HG03025 (cell line): ENCODE results near the gene SH3GL1.

ENCODE experiments used
- ATAC-seq: cut with Tn5 transposase; IDR thresholded peaks from one replicate; pipeline ENCODE4 v1.9.1; 2021; ENCODE audit warnings: mild to moderate bottlenecking, moderate library complexity; ENCODE audit not compliant: unreplicated experiment, low FRiP score

The SH3GL1 gene

DNA sequence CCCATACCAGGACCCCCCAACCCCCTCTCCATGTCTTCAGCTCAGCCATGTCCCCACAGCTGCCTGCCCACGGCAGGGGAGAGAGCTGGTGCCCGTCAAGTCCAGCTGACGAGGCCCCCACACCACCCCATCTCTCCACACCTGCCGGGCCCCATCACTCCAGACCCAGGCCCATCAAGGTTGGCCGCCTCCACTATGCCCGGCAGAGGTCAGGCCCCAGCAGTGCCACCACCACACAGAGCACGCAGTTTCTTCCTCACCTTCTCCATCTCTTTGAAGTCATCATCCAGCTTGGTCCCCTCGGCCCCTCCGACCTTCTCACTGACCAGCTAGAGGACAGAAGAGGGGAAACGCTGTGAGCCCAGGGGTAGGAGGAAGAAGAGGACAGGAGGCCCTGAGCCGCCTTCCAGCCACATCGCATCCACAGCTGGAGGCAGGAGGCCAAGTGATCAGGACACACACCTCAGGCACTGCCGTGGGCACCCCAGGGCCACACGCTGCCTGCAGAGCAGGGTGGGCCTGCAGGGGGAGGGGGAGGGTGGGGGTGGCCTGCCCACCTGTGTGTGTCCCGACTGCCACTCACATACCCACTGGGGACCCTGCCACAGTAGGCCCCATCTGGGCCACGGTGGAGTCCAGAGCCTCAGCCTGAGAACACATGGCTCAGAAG, 33.5 kb downstream of the SH3GL1 start:
- ATAC-seq, result no peak

DNA sequence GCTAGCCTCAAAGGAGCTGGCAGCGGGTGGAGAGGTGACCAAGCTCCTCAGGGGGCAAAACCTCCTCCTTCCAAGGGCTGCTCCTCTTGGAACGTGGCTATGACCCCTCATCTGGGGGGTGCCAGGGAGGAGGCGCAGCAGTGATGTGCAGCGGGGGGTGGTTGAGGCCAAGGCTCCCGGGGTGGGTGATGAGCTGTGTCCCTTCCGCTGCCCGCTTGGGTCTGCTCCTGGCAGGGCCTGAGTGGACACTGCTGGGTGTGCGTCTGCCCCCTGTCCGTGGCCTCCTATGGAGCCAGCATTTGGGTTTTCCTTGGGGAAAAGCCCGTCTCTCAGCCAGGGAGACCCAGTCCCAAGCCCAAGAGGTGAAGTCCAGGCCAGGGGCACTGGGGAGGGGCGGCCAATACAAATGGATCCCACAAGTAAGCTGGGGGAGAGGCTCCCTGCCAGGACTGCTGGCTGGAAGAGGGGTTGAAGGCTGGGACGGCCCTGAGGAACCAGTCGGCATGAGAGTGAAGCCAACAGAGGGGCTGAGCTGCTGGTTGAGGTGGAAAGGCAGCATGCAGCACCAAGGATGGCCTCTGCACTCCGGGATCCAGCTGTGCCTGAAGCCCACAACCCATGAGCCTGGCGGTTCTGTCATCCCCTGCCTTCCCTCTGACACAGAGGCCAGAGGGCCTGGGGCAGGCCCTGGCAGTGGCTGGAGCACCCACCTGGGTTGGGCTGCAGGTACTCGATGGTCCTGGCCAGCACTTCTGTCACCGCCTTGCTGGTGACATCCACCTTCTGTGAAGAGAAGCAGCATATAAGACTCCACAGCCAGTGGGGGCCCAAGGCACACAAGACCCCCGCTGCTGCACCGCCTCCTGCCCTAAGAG, 34.3 kb downstream of the SH3GL1 start:
- no peak for ATAC-seq

DNA sequence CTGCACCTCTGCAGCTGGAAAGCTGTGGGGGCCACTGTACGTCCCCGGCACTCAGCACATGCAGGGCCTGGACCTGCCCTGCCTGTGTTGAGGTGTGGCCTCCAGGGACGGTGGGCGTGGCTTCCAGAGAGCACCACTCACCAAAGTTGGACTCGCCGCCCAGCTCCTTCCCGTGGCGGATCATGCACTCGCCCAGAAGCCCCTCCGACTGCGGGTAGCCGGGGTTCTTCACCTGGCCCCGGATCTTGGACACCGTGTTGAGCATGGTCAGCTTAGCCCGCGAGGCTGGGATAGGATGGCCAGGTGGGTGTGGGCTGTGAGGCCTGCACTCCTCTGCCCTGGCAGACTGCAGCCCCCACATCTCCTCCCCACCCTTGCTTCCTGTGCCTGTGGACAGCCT, 35.0 kb downstream of the SH3GL1 start:
- no peak for ATAC-seq

DNA sequence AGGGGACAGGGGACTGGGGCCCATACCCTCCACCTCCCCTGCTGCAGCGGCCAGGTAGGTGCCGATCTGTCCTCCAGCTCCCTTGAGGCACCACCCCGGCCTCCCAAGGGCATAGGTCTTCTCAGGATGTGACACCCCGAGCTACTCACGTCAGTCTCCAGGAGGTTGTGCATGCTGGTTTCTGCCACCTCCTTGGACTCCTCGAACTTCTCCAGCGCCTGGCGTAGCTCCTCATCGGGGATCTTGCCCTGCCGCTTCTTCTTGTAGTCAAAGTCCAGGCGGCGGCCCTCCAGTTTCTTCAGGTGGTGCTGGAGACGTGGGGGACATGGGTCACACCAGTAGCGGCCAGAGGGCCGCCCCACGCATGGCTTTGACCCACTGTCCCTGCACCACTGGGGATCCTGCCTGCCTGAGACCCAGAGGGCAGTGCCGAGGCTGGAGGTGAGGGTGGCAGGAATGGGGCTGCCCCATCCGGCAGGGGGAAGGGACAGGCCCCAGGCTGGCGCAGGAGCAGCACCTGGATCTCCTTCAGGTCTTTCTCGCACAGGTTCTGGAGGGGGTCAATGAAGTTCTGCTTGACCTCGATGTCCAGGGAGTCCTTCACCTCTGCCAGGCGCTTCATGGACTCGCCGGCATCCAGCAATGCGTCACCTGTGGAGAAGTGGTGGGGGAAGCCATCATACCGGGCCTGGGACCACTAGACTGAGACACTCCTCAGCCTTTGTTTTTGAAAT, 36.6 kb downstream of the SH3GL1 start:
- ATAC-seq, result no peak

DNA sequence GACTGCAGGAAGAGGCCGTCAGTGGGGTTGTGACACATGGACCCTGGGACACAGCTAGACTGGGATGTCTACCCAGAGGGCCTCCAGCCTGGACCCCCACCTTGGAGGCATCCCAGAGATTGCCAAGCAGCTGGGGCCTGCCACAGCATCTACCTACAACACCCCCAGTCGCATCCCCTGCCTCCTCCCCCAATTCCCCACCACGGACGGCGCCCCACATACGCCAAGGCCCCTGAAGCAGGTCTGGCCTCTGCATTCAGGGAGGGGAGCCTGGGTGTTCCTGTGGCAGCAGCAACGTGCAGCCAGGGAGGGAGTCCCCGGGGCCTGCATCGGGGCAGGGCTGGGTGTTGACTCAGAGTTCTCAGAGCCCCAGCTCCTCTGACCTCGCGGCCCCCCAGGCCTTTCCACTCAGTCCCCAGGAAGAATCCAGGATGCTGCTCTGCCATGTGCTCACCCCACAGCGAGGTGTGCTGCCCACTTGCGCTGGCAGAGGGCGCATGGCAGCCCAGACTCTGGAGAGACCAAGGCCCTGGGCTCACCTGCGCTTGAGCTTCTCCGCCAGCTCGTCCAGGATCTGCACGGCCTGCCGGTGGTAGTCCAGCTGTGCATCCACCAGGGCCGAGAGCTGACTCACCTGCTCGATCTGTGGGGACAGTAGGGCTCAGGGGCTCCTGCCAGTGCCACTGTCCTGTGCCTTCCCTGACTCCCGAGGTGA, 37.4 kb downstream of the SH3GL1 start:
- ATAC-seq, result no peak

DNA sequence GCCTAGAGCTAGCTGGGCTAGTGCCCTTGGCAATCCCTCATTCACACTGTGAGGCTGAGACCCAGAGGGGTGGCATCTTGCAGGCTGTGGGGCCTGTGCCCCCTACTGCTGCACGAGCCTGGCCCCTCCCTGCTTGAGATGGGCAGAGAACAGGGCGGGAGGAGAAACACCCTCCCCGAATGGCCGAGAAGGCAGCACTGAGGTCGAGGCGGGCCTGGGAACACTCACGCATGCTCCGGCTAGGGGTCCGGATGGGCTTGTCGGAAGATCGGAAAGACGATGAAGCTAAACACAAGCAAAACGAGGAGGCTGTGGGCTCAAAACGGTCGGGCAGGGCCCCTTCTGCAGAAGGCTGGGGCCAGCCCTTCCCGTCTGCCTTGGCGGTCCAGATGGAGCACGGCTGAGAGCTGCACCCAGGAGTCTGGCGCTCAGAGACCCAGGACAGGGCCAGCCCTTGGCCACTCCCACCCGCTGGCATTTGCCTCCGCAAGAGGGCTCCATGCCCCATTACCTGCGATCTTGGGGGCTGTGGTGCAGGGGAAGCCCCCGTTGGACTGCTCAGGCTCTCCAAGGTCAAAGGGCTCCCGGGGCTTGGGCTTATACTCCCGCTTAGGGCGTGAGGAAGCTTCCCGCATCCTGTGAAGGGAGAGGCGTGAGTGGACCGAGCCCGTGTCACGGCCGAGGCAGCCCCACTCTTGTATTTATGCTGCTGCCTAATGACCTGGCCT, 38.1 kb downstream of the SH3GL1 start:
- no peak for ATAC-seq

DNA sequence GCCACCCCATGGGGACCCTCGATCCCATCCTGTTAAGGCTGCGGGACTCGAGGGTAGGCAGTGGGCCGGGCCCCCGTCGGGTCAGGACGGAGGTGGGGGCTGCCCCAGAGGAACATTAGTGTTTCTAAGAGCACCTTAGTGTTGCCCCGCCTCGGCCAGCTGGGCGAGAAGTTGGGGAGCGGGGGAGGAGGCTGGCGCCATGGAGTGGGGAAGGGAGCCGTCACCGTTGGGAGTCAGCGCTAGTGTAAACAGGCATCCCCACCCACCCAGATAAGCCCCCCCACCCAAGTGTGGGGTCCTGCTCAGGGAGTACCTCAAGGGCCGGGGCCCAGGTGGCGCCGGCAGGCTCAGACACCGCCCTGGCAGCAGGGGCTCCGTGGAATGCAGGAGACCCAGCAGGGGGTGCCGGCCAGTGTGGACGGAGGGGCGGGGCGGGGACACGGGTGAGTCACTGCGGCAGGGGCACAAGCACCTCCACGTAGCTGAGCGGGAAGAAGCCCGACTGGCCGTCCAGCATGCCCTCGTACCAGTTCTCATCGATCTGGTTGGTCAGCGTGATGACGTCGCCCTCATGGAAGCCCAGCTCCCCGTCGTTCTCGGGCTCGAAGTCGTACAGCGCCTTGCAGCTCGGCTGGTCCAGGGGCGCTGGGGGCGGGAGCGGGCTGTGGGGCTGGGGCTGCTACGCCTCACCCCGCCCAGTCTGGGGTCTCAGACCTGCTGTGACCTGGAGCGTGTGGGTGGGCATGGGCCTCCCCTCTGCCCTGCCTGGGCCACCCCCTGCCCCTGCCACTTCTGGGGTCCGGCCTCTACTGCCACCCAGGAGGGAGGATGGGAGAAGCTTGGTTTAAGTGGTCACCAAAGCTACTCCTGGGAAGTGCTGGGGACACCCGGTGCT, 38.9 kb downstream of the SH3GL1 start:
- no peak for ATAC-seq

DNA sequence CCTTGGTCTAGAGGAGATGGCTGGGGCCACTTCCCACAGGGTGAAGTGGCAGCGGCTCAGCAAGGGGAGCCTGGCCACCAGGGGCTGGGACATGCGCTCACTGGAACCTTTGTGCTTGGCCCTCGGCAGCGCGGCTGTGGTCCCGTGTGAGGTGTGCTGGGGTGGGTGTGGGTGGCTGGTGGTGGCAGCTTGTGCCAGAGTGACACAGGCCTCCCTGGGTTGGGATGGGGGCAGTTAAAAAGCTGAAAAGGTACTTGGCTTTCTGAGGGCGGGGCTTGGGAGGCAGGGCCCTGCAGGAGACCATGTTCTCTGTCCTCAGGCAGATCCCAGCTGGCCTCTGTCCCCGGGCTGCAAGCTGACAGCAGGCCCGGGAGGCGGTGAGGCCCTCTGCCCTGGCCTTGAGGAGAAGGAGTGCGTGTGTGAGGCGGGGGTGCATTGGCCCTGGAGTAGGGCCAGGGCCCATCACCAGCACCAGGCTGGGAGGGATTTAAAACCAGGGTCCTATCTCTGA, 39.7 kb downstream of the SH3GL1 start:
- ATAC-seq, result no peak

DNA sequence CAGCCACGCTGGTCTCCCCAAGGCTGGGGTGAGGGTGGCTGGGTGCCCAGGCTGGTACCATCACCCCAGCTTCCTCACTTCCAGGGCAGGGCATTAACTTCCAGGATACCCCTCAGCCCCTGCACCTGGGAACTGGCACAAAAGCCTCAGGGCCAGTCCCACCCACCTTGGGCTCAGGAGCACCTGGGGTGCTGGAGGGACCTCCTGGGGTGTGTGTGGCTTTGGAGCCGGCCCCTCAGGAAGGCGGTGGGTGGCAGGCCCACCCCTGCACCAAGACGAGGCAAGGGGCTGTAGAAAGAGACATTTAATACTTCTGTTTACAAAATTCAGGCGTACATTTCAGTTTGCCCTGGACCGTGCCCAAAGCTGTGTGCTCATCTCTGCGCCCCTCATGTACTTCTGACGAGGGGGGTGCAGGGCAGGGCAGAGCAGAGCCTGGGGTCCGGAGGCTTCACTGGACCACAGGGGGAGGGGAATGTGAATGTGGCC, 40.2 kb downstream of the SH3GL1 start:
- no peak for ATAC-seq

DNA sequence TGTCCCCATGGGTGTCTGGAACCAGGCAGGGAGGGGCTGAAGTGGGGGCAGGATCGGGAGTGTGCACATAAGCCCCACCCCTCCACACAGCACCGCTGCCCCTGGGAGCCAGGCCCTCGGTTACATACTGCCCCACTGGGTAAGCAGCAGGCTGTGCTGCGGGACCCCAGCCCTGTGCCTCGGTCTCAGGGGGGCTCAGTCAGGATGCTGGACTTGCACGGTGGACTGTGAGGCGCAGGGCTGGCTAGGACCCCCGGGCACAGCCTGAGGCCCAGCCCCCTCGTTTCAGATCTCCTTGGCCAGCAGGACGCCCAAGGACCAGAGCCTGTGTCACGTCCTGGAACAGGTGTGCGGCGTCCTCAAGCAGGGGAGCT, 40.7 kb downstream of the SH3GL1 start:
- ATAC-seq, result no peak

DNA sequence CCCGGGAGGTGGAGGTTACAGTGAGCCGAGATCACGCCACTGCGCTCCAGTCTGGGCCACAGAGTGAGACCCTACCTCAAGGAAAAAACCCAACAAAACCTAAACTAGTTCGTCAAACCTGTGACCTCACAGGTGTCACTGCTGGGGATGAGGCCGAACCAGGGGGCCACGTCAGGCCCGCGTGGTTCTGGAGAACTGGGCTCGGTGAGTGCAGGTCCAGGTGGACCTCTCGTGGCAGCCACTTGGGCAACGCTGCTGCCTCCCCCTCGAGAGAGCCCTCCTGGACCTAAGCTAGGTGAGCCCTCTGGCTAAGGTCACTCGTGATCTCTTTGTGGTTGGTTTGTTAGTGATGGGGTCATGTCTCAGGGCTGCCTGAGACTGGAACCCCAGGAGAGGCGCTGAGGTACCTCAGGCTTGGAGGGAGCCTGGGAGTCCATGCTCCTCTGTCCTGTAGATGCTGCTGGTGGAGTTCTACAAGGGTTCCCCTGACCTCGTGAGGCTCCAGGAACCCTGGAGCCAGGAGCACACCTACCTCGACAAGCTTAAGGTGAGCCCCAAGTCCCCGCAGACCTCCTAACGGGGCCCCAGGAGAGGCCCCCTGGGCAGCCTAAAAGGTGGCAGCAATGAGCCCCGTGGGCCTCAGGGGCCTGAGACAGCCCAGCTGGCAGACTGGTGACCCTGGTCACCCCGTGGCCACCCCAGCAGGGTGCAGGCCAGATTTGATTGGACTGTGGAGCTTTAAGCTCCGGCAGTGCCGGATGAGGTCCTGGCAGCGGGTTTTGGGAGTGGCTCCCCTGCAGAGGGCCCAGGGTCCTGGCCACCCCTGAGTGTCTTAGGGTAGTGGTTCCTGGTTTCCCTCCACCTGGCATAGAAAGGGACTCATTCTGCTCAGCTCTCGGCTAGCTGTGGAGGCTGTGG, 41.4 kb downstream of the SH3GL1 start:
- ATAC-seq, result no peak

DNA sequence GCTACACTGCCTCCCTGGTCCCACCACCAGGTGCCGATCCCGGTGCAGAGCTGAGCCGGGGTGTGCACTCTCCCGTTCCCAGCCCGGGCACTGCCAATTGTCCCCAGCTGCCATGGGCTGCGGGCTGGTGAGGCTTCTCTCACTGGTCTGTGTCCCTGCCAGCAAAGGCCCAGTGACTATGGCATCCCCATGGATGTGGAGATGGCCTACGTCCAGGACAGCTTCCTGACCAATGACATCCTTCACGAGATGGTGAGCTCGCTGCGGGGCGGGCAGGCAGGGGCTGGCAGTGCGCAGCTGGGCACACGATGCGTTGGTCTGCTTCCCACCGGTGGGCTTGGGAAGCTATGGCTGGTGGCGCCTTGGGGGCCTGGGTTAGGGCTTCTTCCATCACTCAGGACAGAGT, 42.4 kb downstream of the SH3GL1 start:
- no peak for ATAC-seq

DNA sequence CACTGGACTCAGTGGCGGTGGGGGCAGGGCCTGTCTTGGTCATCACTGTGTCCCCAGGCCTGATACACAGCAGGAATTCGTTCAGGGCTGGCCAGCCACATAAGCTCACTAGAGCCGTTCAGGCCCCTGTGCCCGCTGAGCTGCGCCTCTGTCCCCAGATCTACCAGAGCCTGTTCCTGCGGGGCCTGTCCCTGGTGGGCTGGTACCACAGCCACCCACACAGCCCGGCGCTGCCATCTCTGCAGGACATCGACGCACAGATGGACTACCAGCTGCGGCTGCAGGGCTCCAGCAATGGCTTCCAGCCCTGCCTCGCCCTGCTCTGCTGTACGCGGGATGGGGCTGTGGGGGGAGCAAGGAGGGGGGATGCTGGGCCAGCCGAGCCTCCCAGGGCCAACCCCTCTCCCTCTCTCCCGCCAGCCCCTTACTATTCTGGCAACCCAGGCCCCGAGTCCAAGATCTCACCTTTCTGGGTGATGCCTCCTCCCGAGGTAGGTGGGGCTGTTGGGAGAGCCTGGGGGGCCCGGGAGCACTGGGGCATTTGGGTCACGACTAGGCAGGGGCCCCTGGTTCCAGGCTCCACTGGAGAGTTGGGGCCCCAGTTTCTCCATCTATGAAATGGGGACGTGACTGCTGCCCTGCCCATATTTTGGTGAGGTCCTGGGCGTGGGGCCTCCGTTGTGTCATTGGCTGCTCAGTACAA, 43.1 kb downstream of the SH3GL1 start:
- no peak for ATAC-seq

DNA sequence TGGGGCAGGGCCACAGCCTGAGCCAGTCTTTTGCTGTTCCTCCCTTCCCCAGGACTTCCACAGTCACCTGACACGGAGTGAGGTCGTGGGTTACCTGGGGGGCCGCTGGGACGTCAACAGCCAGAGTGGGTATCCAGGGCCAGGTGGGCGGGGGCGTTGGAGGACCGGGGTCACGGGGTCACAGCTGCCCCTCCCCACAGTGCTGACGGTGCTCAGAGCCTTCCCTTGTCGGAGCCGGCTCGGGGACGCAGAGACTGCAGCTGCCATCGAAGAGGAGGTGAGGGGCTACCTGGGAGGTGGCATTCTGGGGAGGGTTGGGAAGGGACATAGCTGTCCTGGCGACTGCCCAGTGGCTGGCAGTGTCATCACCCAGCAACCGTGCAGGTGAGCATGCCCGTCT, 45.5 kb downstream of the SH3GL1 start:
- no peak for ATAC-seq

DNA sequence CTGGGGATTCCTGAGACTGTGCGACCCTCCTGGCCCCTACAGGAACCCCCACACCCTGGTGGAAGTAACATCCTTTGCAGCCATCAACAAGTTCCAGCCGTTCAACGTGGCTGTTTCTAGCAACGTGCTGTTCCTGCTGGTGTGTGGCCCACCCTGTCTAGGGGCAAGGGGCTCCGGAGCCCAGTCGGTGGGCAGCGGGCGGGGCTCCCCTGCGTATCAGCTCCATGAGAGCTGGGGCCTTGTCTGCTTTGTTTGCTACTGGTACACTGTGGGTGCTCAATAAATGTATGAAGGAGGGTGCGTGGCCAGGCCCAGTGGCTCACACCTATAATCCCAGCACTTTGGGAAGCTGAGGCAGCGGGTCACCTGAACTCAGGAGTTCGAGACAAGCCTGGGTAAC, 46.1 kb downstream of the SH3GL1 start:
- ATAC-seq, result no peak

DNA sequence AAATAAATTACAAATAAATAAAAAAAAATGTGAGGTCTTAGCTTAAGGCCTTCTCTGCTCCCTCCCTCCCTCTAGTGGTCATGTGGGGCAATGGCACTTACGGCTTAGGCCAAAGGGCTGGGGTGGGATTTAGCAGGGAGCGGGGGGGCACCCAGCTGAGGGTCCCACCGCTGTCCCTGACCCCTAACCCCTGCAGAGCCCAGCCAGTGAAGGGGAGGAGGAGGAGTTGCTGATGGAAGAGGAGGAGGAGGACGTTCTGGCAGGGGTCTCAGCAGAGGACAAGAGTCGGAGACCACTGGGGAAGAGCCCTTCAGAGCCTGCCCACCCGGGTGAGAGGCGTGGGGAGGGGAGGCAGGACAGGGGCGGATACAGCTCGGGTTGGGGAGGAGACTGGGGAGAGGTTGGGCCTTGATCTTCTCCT, 47.6 kb downstream of the SH3GL1 start:
- no peak for ATAC-seq

DNA sequence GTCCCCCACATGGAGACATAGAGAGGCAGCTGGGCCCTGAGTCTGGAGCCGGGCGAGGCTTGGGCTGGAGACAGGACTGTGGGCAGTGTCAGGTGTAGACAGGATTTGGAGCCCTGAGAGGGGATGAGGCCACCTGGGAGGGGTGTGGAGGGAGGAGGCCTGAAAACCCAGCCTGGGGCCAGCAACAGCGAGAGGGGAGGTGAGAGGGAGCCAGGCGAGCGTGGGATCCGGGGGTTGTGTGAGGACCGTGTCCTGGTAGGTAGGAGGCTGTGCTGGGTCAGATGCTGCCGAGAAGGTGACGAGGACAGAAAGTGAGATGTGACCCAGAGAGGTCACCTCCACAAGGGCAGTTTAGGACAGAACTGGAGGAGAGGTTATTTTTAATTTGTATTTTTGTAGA, 49.6 kb downstream of the SH3GL1 start:
- ATAC-seq, result no peak
